ENCODE results near the gene XRCC4. TPM values are rescaled to one million over a fixed set of nuclear protein-coding genes. Genes with fewer than 3 reads are reported as not detected.

XRCC4 gene
- total RNA-seq, 1 experiment from 2014 or later = 24.6 TPM

DNA sequence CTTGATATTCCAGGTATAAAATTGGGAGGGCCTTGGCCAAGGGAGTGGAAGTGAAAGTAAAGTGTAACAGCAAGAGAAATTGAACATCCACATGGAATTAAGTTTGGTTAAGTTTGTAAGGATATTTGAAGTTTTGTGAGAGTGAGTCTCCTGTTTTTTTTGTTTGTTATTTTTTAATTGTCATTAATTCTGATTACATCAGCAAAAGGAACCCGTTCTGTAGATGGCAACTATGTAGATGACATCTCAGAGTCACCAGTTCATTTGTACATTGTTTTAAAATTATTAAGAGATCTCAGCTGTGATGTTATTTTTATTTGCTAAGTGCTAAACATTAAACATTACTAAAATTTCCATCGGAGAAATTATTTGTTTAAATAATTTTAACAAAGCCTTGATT, 65.2 kb downstream of the XRCC4 start (continued):
- TF ChIP-seq, protein P1, sequence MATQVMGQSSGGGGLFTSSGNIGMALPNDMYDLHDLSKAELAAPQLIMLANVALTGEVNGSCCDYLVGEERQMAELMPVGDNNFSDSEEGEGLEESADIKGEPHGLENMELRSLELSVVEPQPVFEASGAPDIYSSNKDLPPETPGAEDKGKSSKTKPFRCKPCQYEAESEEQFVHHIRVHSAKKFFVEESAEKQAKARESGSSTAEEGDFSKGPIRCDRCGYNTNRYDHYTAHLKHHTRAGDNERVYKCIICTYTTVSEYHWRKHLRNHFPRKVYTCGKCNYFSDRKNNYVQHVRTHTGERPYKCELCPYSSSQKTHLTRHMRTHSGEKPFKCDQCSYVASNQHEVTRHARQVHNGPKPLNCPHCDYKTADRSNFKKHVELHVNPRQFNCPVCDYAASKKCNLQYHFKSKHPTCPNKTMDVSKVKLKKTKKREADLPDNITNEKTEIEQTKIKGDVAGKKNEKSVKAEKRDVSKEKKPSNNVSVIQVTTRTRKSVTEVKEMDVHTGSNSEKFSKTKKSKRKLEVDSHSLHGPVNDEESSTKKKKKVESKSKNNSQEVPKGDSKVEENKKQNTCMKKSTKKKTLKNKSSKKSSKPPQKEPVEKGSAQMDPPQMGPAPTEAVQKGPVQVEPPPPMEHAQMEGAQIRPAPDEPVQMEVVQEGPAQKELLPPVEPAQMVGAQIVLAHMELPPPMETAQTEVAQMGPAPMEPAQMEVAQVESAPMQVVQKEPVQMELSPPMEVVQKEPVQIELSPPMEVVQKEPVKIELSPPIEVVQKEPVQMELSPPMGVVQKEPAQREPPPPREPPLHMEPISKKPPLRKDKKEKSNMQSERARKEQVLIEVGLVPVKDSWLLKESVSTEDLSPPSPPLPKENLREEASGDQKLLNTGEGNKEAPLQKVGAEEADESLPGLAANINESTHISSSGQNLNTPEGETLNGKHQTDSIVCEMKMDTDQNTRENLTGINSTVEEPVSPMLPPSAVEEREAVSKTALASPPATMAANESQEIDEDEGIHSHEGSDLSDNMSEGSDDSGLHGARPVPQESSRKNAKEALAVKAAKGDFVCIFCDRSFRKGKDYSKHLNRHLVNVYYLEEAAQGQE (IDR thresholded peaks at IDR 0.05; ENCODE audit: low read depth) = no peak
- TF ChIP-seq YY1 (IDR thresholded peaks at IDR 0.05; ENCODE audit: extremely low read depth, insufficient replicate concordance, low read depth, low read length) (no peak), CBX3 (IDR thresholded peaks at IDR 0.05; ENCODE audit: low read depth) (no peak), EZH2phosphoT487 (IDR thresholded peaks at IDR 0.05; ENCODE audit: borderline replicate concordance) (no peak), POLR2AphosphoS5 (IDR thresholded peaks at IDR 0.05; ENCODE audit: low read depth, low read length) (no peak), ATF3 (IDR thresholded peaks at IDR 0.05) (no peak), SP1 (IDR thresholded peaks at IDR 0.05; ENCODE audit: low read depth) (no peak), ELF1 (IDR thresholded peaks at IDR 0.05; ENCODE audit: borderline replicate concordance, low read depth) (no peak), EGR1 (IDR thresholded peaks at IDR 0.05; ENCODE audit: low read depth) (no peak), ZFX (IDR thresholded peaks at IDR 0.05) (no peak)

DNA sequence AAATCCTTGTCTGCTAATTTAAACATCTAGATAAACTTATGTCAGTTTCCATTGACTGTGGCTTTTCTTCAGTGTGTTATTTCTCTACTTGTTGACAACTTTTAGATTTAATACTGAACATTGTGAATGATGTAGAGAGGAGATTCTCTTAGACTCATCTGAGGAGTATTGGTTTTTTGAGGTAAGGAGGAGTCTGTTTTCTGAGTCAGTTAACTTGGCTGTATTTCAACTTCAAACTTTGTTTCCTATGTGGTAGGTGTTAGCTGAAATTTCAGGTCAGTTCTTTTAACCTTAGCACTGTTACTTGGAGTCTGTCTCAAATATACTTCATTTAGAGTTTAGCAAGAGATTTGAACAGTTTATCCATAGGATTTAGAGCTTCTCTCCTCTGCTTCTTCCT, 67.9 kb downstream of the XRCC4 start:
- CTCF ChIA-PET = no interaction called here
- intact Hi-C loops (cut with micrococcal nuclease) = no loop called here
- no peak for ATAC-seq
- TF ChIP-seq POLR2AphosphoS5 (IDR thresholded peaks at IDR 0.05; ENCODE audit: low read depth, low read length) (no peak), MAX (IDR thresholded peaks at IDR 0.05) (no peak), ZFX (IDR thresholded peaks at IDR 0.05) (no peak), ELF1 (IDR thresholded peaks at IDR 0.05; ENCODE audit: borderline replicate concordance, low read depth) (no peak), CEBPB (IDR thresholded peaks at IDR 0.05; ENCODE audit: low read depth) (no peak), SRF (IDR thresholded peaks at IDR 0.05; ENCODE audit: low read depth) (no peak), ATF3 (IDR thresholded peaks at IDR 0.05) (no peak), SP1 (IDR thresholded peaks at IDR 0.05; ENCODE audit: low read depth) (no peak), CBX3 (IDR thresholded peaks at IDR 0.05; ENCODE audit: low read depth) (no peak), POLR2A (IDR thresholded peaks at IDR 0.05; ENCODE audit: borderline replicate concordance, extremely low read depth, insufficient read depth, insufficient read length) (no peak), EZH2phosphoT487 (IDR thresholded peaks at IDR 0.05; ENCODE audit: borderline replicate concordance) (no peak)
- TF ChIP-seq, protein P2, sequence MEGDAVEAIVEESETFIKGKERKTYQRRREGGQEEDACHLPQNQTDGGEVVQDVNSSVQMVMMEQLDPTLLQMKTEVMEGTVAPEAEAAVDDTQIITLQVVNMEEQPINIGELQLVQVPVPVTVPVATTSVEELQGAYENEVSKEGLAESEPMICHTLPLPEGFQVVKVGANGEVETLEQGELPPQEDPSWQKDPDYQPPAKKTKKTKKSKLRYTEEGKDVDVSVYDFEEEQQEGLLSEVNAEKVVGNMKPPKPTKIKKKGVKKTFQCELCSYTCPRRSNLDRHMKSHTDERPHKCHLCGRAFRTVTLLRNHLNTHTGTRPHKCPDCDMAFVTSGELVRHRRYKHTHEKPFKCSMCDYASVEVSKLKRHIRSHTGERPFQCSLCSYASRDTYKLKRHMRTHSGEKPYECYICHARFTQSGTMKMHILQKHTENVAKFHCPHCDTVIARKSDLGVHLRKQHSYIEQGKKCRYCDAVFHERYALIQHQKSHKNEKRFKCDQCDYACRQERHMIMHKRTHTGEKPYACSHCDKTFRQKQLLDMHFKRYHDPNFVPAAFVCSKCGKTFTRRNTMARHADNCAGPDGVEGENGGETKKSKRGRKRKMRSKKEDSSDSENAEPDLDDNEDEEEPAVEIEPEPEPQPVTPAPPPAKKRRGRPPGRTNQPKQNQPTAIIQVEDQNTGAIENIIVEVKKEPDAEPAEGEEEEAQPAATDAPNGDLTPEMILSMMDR (IDR thresholded peaks at IDR 0.05 in 2 of 3, conservative IDR thresholded peaks at IDR 0.05 in 1 of 3; ENCODE audit: borderline replicate concordance in 1 of 3, insufficient read depth in 1 of 3, low read depth in 2 of 3, low read length in 2 of 3) = no peak
- TF ChIP-seq, protein P1 (IDR thresholded peaks at IDR 0.05; ENCODE audit: low read depth) = no peak

More for the DNA sequence above, 67.9 kb downstream of the XRCC4 start:
- H3K79me2 ChIP-seq (ENCODE audit: insufficient read depth, low read length) = no peaks in the 10 kb centered on the region
- H3K9ac ChIP-seq (ENCODE audit: low read length) = no peak overlapping the region
- POLR2A ChIA-PET = no interaction called here
- RAD21 ChIA-PET (ENCODE audit: low non-redundant PET in 1 of 2, low total read pairs in 2 of 2, uncharacterized antibody in 2 of 2, unreplicated experiment in 2 of 2) = no interaction called here
- no peak overlapping the region for H3K27ac ChIP-seq (ENCODE audit: low read depth, low read length)
- BruUV-seq (replicated peaks) = no TSS peak
- no peaks in the 10 kb centered on the region for H3K36me3 ChIP-seq (ENCODE audit: control insufficient read depth in 1 of 2, insufficient read depth in 2 of 2, low read length in 2 of 2)
- DNase-seq (ENCODE audit: low read depth, low spot score) = no peak
- H2AFZ ChIP-seq (ENCODE audit: low read depth, low read length, poor library complexity, severe bottlenecking) = no peak overlapping the region
- no peaks in the 10 kb centered on the region for H4K20me1 ChIP-seq (ENCODE audit: insufficient read depth)
- no peak overlapping the region for H3K4me3 ChIP-seq (replicated peaks in 1 of 2; ENCODE audit: low read depth in 1 of 2, low read length in 2 of 2)
- H3K9me3 ChIP-seq (ENCODE audit: control insufficient read depth in 1 of 2, insufficient read depth in 1 of 2, low read depth in 1 of 2, low read length in 2 of 2) = no peaks in the 10 kb centered on the region
- no peaks in the 10 kb centered on the region for H3K9me2 ChIP-seq (ENCODE audit: insufficient read depth)
- no peaks in the 10 kb centered on the region for H3K4me1 ChIP-seq (ENCODE audit: control insufficient read depth in 1 of 2, insufficient read depth in 2 of 2, low read length in 2 of 2)
- H3K4me2 ChIP-seq (ENCODE audit: low read length) = no peak overlapping the region
- H3K27me3 ChIP-seq (ENCODE audit: insufficient read depth, low read length) = no peaks in the 10 kb centered on the region
